KMS-11 (cell line): ENCODE data around the gene ZBTB26.

Source experiments
- H2AFZ ChIP-seq: fragments of 200-600 bp; sonication (generic); 2 replicates; pipeline ENCODE4 v1.6.1; 2016; ENCODE audit warnings: antibody characterized with exemption, mixed run types, low read depth
- H3K27ac ChIP-seq: fragments of 200-600 bp; sonication (generic); 2 replicates; pipeline ENCODE4 v1.6.1; 2016; ENCODE audit warnings: mild to moderate bottlenecking, mixed run types
- H3K27me3 ChIP-seq: fragments of 200-600 bp; sonication (generic); 2 replicates; pipeline ENCODE4 v1.6.1; 2017; ENCODE audit warnings: mild to moderate bottlenecking, low read depth, mixed run types, moderate library complexity; ENCODE audit not compliant: insufficient read depth
- H3K36me3 ChIP-seq: fragments of 200-600 bp; sonication (generic); 2 replicates; pipeline ENCODE4 v1.6.1; 2017; ENCODE audit warnings: mild to moderate bottlenecking, mixed run types; ENCODE audit not compliant: insufficient read depth
- H3K4me1 ChIP-seq: fragments of 200-600 bp; sonication (generic); 2 replicates; pipeline ENCODE4 v1.6.1; 2016; ENCODE audit warnings: mild to moderate bottlenecking, low read depth, mixed run types; ENCODE audit not compliant: poor library complexity, severe bottlenecking
- H3K4me2 ChIP-seq: fragments of 200-600 bp; sonication (generic); 2 replicates; pipeline ENCODE4 v1.7.0; 2016; ENCODE audit warnings: mild to moderate bottlenecking, mixed run types
- H3K4me3 ChIP-seq: fragments of 200-600 bp; sonication (generic); IDR thresholded peaks from 2 replicates; pipeline ENCODE4 v1.6.1; 2017; ENCODE audit warnings: low read depth, low read length, mixed read lengths; ENCODE audit not compliant: insufficient read depth
- H3K79me2 ChIP-seq: fragments of 200-600 bp; sonication (generic); 2 replicates; pipeline ENCODE4 v1.6.1; 2016; ENCODE audit warnings: low read depth, mixed run types; ENCODE audit not compliant: insufficient read depth
- H3K9ac ChIP-seq: fragments of 200-600 bp; sonication (generic); 2 replicates; pipeline ENCODE4 v1.6.1; 2016; ENCODE audit warnings: mild to moderate bottlenecking, mixed run types
- H4K20me1 ChIP-seq: fragments of 200-600 bp; sonication (generic); 2 replicates; pipeline ENCODE4 v1.6.1; 2016; ENCODE audit warnings: mild to moderate bottlenecking, mixed run types; ENCODE audit not compliant: insufficient read depth
- TF ChIP-seq, protein P1 (sequence below): fragments of 200-600 bp; sonication (generic); conservative IDR thresholded peaks from 2 replicates; pipeline ENCODE4 v1.6.1; 2017; ENCODE audit warnings: low read depth, mild to moderate bottlenecking, antibody characterized with exemption, low read length, moderate library complexity, mixed read lengths

Gene ZBTB26

GRCh38 chr9:122897969-122898368 lies 33.3 kb downstream of the ZBTB26 start:
- TF ChIP-seq, protein P1, sequence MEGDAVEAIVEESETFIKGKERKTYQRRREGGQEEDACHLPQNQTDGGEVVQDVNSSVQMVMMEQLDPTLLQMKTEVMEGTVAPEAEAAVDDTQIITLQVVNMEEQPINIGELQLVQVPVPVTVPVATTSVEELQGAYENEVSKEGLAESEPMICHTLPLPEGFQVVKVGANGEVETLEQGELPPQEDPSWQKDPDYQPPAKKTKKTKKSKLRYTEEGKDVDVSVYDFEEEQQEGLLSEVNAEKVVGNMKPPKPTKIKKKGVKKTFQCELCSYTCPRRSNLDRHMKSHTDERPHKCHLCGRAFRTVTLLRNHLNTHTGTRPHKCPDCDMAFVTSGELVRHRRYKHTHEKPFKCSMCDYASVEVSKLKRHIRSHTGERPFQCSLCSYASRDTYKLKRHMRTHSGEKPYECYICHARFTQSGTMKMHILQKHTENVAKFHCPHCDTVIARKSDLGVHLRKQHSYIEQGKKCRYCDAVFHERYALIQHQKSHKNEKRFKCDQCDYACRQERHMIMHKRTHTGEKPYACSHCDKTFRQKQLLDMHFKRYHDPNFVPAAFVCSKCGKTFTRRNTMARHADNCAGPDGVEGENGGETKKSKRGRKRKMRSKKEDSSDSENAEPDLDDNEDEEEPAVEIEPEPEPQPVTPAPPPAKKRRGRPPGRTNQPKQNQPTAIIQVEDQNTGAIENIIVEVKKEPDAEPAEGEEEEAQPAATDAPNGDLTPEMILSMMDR: no peak
- Histone ChIP-seq H3K4me1 (peaks cover 16% of the 10 kb centered on the region), H3K27ac (no peak overlapping the region), H3K4me2 (no peak overlapping the region), H3K36me3 (peaks cover 3% of the 10 kb centered on the region; the same call in 1 of the 2 replicates), H2AFZ (no peak overlapping the region), H4K20me1 (no peaks in the 10 kb centered on the region), H3K4me3 (no peak overlapping the region), H3K9ac (no peak overlapping the region), H3K79me2 (peaks cover 48% of the 10 kb centered on the region), H3K27me3 (no peaks in the 10 kb centered on the region)

DNA sequence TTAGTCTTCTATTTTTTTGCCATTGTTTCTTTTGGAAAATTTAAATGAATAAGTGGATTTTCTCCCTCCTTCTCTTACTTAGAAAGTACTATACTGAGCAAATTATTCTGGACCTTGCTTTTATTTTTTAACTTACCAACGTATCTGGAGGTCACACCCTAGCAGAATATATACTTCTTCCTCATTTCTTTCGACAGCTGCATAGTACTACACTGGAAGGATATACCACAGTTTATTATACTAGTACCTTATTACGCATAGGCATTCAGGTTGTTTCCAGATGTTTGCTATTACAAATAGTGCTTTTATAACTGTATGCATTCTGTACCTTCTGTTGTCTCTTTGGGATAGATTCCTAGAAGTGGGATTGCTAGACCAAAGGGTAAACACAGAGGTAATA lies 42.8 kb downstream of the ZBTB26 start:
- Histone ChIP-seq H3K36me3 (no peaks in the 10 kb centered on the region; the same call in 1 of the 2 replicates), H3K79me2 (no peaks in the 10 kb centered on the region)

GRCh38 chr9:122883125-122883524 lies 48.2 kb downstream of the ZBTB26 start:
- H3K4me3 ChIP-seq: no peak overlapping the region
- H3K4me2 ChIP-seq: no peak overlapping the region
- no peaks in the 10 kb centered on the region for H3K27me3 ChIP-seq
- H4K20me1 ChIP-seq: no peaks in the 10 kb centered on the region
- TF ChIP-seq, protein P1: no peak
- no peaks in the 10 kb centered on the region for H3K79me2 ChIP-seq
- H3K9ac ChIP-seq: no peak overlapping the region
- no peaks in the 10 kb centered on the region for H3K4me1 ChIP-seq
- H3K36me3 ChIP-seq: no peaks in the 10 kb centered on the region
- no peak overlapping the region for H2AFZ ChIP-seq
- no peak overlapping the region for H3K27ac ChIP-seq

More for the DNA sequence above, 42.8 kb downstream of the ZBTB26 start:
- Histone ChIP-seq H3K9ac (no peak overlapping the region), H4K20me1 (no peaks in the 10 kb centered on the region), H3K4me3 (no peak overlapping the region), H3K4me1 (no peaks in the 10 kb centered on the region), H3K27me3 (no peaks in the 10 kb centered on the region), H3K4me2 (no peak overlapping the region), H2AFZ (no peak overlapping the region), H3K27ac (no peak overlapping the region)
- TF ChIP-seq, protein P1: no peak

DNA sequence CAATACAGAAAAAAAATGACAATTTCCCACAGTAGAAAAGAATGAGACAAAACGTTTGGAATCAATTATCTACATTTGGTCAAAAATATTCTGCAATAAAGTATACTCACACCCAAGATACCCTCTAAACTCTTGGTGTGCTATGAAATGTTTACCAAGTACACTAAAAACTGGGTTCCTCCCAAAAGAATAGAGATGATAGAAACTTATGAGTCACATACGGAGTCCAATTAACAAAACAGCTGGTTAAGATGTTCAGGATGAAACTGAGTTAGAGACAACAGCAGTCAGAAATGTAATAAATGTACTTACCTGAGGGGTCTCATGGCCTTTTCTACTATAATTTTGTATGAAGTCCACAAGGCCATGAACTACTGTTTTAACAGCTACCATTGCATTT lies 51.9 kb downstream of the ZBTB26 start:
- H3K4me2 ChIP-seq: no peak overlapping the region
- no peaks in the 10 kb centered on the region for H3K79me2 ChIP-seq
- no peaks in the 10 kb centered on the region for H4K20me1 ChIP-seq
- TF ChIP-seq, protein P1: no peak
- no peak overlapping the region for H2AFZ ChIP-seq
- no peaks in the 10 kb centered on the region for H3K36me3 ChIP-seq
- H3K27me3 ChIP-seq: no peaks in the 10 kb centered on the region
- H3K4me3 ChIP-seq: no peak overlapping the region
- H3K4me1 ChIP-seq: no peaks in the 10 kb centered on the region
- no peak overlapping the region for H3K9ac ChIP-seq
- no peak overlapping the region for H3K27ac ChIP-seq
